DOHH2 (cell line): ENCODE results near the gene SLC17A1.

Source experiments
- CTCF ChIP-seq: fragments of 200-600 bp; sonication (generic); IDR thresholded peaks from one replicate; pipeline ENCODE4 v1.5.1; 2014; ENCODE audit warnings: antibody characterized with exemption, mild to moderate bottlenecking, low read depth, low read length; ENCODE audit not compliant: poor library complexity, severe bottlenecking
- EZH2phosphoT487 ChIP-seq: fragments of 200-600 bp; sonication (generic); IDR thresholded peaks from 2 replicates; pipeline ENCODE4 v1.6.1; 2017; ENCODE audit warnings: borderline replicate concordance, mild to moderate bottlenecking, antibody characterized with exemption, low read length, moderate library complexity, mixed read lengths

GRCh38 chr6:25774120-25774715 is 57.6 kb downstream of the SLC17A1 start:
- TF ChIP-seq CTCF (no peak), EZH2phosphoT487 (no peak)
